ENCODE data around the gene RNF144A. TPM values are rescaled to one million over a fixed set of nuclear protein-coding genes. Genes with fewer than 3 reads are reported as not detected.

The RNF144A gene
- total and polyA plus RNA-seq, 2 donors (not counting 1 experiment from before 2014, with no cell fraction given): 1.2 to 1.6 TPM

DNA sequence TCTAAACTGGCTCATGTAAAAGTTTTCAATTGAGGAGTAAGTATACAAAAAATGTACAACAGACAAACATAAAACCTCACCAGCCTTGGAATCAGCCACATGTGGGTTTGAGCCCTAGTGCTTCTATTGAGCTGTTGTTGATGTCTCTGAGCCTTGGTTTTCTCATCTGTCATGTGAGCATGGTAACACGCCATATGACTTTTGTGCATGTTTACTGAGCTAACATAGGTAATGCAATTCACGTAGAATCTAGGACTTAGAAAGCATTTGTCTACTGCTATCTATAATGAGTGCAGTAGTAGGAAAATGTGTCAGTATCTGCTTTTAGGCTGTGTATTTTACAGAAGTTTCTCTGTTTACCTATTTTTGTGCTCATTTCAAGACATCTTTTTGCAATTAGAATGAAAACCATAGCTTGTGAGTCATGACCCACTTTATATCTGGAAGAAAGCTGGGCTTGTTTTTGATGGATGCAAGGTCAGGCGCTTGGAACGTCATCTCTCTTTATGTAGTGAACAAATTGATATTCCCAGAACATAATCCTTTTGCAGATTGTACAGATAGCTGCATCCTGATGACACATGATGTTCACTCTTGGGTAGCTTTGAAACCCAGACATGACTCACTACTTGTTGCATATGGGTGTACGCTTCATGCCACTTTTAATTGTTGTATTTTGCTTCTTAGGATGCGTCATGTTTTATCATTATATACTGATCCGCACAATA, 94.3 kb downstream of the RNF144A start:
- no peak overlapping the region for H3K27ac Mint-ChIP-seq
- H3K27me3 Mint-ChIP-seq: peaks cover 16% of the 10 kb centered on the region
- no peak for DNase-seq

More for the DNA sequence above, 94.3 kb downstream of the RNF144A start:
- Mint-ChIP-seq H3K4me3 (no peak overlapping the region), H3K4me1 (peaks cover 26% of the 10 kb centered on the region), H3K9me3 (ENCODE audit: insufficient read depth) (no peaks in the 10 kb centered on the region)
- ChIA-PET POLR2A (no interaction called here), CTCF (interaction anchor here (0.6 to 1.4 kb wide), 2 partner anchors 24 to 106 kb away, joined by 3 read pairs; no protein-coding TSS in a partner anchor)
- peaks cover 0 to 3% (median 0%) of the 10 kb centered on the region in 4 experiments for H3K27me3 ChIP-seq (replicated peaks in 1 of 4; ENCODE audit: control extremely low read depth in 1 of 4, control insufficient read depth in 3 of 4, insufficient read depth in 4 of 4, low read length in 3 of 4)
- H3K9ac ChIP-seq (ENCODE audit: low read length): no peak overlapping the region
- H3K36me3 ChIP-seq (replicated peaks in 1 of 2; ENCODE audit: control extremely low read depth in 1 of 2, control insufficient read depth in 1 of 2, extremely low read depth in 1 of 2, insufficient read depth in 2 of 2, low read length in 1 of 2): no peaks in the 10 kb centered on the region
- ATAC-seq (ENCODE audit: low read depth): no peak
- H3K4me2 ChIP-seq (replicated peaks; ENCODE audit: low read depth, low read length, poor library complexity, severe bottlenecking): no peak overlapping the region
- peaks cover 16 to 24% of the 10 kb centered on the region in 2 donors for H3K4me1 ChIP-seq (ENCODE audit: control insufficient read depth in 2 of 2, insufficient read depth in 2 of 2, low read length in 2 of 2)
- no peak overlapping the region for H3K27ac ChIP-seq (ENCODE audit: low read length in 2 of 2)
- intact Hi-C loops (cut with micrococcal nuclease): no loop called here
- H3K4me3 ChIP-seq (ENCODE audit: control extremely low read depth in 1 of 5, extremely low read depth in 1 of 5, insufficient read depth in 1 of 5, low read depth in 2 of 5, low read length in 4 of 5): no peak overlapping the region
- 100% methylated on average over 1 of the region's 7 CpGs for WGBS (ENCODE audit: insufficient coverage)
- no peaks in the 10 kb centered on the region for H3K79me2 ChIP-seq (ENCODE audit: control insufficient read depth, insufficient read depth, low read length)
- TF ChIP-seq, protein P1, sequence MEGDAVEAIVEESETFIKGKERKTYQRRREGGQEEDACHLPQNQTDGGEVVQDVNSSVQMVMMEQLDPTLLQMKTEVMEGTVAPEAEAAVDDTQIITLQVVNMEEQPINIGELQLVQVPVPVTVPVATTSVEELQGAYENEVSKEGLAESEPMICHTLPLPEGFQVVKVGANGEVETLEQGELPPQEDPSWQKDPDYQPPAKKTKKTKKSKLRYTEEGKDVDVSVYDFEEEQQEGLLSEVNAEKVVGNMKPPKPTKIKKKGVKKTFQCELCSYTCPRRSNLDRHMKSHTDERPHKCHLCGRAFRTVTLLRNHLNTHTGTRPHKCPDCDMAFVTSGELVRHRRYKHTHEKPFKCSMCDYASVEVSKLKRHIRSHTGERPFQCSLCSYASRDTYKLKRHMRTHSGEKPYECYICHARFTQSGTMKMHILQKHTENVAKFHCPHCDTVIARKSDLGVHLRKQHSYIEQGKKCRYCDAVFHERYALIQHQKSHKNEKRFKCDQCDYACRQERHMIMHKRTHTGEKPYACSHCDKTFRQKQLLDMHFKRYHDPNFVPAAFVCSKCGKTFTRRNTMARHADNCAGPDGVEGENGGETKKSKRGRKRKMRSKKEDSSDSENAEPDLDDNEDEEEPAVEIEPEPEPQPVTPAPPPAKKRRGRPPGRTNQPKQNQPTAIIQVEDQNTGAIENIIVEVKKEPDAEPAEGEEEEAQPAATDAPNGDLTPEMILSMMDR (IDR thresholded peaks at IDR 0.05): no peak
- no peak for TF ChIP-seq EZH2 (IDR thresholded peaks at IDR 0.05; ENCODE audit: borderline replicate concordance, insufficient read depth, low read depth, low read length, poor library complexity, severe bottlenecking)
- no peaks in the 10 kb centered on the region for H3K9me3 ChIP-seq (ENCODE audit: control extremely low read depth in 1 of 3, control insufficient read depth in 2 of 3, insufficient read depth in 1 of 3, low read length in 2 of 3)
- no peak overlapping the region for H2AFZ ChIP-seq (ENCODE audit: insufficient read depth, low read depth, low read length, poor library complexity, severe bottlenecking)
- no peaks in the 10 kb centered on the region for H4K20me1 ChIP-seq (ENCODE audit: control insufficient read depth, insufficient read depth, low read length, poor library complexity, severe bottlenecking)
